Measurements from ENCODE around the gene PLA2G6.
"Not testable (repeated sequence)": the region's sequence is repeated elsewhere in the genome, so short reads cannot be mapped to it uniquely, and the experiment has no call there.

Gene PLA2G6

DNA sequence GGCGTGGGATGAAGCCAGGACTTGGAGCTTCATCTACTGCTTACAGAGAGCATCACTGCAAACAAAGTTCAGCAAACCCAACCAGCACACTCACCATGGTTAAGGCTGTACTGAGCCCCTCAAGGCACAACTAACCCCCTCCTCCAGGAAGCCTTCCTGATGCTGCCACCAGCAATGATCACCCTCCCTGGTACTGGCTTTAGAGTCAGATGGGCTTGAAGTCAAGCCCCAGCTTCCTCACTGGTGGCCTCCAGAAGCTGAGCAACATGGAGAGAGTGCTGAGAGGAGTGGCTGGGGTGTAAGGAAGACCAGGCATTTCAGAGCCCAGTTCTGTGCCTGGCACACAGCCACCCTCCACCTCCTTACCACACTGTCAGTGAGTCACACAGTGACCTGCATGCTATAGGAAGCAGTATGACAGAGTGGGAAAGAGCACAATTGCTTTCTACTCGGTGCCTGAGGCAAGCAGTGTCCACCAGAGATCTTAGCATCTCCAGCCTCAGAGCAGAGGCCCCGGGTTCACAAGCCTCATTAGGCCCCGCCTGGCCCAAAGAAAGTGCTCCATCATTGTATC, 46.4 kb downstream of the PLA2G6 start:
- no peak for DNase-seq

DNA sequence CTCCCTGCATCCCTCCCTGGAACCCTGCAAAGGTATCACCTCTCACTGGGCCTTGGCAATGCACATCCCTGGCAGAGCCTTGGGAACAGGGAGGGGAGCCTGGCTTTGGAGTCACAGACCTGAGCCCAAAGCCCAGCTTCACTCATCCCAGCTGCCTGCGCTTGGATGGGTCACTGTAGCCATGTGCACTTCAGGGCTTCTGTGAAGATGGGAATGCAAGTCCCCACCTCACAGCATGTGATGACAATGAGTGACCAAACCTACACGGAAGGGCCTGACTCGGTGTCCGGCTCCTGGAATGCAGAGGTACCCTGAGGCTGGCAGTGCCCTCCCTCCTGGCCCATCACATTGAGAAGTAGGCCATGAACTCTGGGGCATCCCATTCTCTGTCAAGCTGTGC, 48.3 kb downstream of the PLA2G6 start:
- DNase-seq, result no peak

DNA sequence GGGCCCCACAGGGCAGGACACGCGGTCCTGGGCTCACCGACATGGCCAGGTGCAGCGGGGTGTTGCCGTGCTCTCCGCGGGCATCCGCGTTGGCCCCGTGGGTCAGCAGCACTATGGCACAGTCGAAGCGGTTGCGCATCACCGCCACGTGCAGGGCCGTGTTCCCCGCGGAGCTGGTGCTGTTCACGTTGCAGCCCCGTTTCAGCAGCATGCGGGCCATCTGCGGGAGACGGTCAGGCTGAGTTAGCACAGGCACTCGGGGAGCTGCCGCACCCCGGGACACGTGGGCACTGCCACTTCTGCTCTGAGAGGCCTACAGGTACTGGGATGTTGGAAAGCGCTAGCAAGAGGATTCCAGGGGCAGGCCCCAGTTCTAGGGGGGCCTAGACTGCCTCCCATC, 48.8 kb downstream of the PLA2G6 start:
- DNase-seq, result no peak

DNA sequence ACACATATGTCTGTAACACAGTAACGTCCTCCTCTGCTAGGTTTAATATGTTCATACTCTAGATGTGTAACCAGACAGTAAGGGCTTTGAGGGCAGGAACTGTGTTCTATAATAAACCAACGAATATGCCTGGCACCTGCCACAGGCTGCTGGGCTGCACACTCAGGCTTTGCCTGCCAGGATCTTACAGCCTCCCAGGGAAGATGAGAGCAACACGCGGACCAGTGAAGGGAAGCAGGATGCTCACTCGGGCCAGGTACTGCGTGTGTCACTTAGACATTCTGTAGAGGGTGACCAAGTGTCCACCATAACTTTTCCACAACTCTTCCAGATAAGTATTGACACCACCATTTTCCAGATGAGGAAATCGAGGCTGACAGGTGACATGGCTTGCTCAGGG, 49.5 kb downstream of the PLA2G6 start:
- DNase-seq, result no peak

DNA sequence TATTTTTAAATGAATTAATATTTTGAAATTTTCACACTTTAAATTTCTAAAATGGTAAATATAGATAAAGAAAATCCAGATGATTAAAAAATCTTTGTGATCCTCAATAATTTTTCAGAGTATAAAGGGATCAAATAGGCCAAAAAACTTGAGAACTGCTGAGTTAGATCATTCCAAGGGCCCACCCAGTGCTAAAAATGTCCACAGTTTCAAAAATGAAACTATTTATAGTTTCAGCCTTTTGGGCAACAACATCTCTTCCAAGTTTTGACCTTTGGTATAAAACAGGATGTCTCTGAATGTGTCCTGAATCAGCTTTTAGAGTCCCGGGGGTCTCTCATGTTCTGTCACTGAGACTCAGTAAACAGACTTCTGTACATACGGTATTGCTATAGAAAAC, 50.2 kb downstream of the PLA2G6 start:
- no peak for DNase-seq

DNA sequence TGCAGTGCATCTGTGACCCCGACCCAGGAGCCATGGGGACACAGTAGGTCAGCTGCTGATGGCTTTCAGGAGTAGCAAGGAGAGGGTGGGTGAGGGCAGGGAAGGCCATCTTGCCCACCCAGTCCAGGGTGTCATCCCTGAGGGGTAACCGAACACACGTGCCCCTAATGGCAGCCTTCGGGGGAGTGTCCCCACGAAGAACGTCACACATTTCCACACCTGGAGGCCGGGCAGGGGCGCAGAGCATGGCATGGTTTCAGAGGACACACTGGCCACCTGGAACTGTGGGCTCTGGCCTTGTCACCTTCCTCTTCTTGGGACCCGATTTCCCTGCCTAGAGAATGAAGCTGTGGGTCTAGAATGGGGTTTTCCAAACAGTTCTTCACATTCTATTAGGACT, 51.8 kb downstream of the PLA2G6 start:
- DNase-seq, result no peak

DNA sequence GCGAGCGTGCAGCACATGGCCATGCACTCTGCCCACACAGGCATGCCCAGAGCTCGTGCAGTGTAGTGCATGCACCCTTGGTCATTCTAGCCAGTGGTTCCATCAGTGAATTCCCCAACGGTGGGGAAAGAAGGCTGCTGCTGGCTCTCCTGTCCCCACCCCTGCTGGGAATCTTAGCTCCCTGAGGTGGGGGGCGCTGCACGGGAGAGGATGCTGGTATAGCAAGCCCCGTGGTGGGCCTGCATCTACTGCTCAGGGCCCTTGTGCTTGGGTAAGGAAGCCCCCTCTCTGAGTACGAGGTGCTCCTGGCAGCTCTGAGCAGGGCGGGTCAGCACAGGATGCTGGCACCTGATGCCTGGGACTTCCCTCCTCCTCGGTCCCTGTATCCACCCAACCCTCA, 52.6 kb downstream of the PLA2G6 start:
- DNase-seq, result no peak

DNA sequence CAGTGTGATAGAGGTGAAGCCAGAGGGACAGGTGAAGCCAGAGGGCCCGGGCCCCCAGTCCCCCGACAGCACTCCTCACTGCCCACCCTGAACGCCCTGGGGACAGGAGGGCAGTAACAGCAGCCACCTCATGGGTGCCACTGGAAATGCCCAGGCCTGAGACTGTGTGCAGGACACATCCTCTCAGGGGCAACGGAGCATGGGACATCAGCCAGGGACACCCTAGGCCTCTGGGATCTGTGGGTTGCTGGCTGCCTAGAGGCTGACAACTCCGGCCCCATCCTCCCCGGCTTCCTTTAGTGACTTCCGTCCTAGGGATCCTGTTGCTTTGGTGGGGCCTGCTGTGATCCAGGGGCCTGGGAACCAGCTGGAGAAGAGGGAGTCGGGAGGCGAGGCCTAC, 53.8 kb downstream of the PLA2G6 start:
- no peak for DNase-seq

DNA sequence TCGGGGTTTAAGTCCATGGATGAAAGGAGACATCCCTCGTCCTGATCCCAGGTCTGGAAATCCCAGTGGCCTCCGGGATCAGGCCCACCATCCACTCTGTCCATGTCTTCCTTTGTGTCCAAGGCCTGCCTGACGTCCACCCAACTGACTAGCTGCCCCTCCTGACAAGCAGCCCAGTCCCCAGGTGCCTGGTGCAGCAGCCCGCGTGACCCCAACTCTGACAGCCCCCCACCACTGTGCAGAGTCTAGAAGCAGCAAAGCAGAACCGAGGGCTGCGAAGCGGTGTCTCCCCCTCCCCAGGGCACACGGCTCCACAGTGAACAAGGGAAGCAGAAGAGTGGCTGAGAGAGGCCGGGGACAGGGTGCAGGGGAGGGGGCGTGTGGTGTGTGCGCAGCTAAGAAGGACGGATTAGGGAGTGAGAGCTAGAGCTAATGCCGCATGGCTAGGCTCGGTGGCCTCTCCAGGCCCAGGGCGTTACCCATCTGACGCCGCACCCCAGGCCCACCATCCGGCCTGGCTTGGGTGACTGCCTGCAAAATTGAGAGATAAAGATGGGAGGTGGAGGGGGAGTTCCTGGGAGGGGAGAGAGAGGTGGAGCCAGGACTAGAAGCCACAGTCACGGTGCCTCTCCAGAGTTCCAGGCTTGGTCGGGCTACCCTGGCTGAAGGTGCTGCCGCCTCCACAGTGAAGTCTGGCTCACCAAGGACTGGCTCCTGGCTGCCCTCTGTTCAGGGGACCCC, 54.5 kb downstream of the PLA2G6 start:
- no peak for DNase-seq

DNA sequence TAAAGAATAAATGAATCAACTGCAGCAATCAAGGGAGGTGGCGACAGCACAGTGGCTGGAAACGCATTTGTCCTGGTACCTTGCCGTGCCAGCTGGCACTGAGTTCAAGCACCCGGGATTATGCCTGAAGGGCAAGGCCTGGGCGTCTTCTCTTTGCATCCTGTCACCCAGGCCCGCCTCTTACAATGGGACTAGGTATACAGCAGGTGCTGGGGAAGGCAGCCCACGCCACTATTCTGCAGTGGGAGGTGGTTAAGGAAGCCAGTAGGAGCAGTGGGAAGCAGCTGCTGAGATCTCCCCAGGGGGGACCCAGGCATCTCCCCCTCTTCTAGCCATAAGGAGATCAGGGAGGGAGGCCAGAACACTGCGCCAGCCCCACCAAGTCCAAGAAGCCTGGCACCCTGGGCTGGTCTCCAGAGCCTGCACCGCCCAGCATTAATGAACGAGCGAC, 55.9 kb downstream of the PLA2G6 start:
- peak in 8 of 56 donors; percentile 6 to 45 (median 26) for DNase-seq

DNA sequence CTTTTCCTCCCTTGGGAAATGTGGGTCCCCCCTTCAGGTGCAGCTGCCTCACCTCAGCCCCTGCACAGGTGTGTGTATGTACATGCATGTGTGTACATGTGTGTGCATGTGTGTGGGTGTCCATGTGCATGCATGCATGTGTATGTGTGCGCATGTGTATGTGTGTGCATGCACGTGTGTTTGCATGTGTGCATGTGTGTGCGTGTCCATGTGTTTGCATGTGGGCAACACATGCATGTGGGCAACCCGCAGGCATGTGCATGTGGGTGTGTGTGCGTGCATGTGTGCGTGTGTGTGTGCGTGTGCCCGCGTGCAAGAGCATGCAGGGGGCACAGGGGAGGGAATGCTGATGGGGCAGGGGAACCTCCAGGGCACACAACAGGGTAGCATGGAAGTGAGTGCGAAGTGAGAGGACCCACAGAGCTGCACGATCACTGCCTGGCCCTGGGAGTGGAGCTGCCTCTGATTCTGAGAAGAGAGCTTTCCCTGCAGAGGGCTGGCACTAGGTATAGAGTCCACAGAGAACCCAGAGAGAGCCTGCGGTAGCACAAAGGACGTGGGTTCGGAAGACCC, 56.5 kb downstream of the PLA2G6 start:
- no peak for DNase-seq

DNA sequence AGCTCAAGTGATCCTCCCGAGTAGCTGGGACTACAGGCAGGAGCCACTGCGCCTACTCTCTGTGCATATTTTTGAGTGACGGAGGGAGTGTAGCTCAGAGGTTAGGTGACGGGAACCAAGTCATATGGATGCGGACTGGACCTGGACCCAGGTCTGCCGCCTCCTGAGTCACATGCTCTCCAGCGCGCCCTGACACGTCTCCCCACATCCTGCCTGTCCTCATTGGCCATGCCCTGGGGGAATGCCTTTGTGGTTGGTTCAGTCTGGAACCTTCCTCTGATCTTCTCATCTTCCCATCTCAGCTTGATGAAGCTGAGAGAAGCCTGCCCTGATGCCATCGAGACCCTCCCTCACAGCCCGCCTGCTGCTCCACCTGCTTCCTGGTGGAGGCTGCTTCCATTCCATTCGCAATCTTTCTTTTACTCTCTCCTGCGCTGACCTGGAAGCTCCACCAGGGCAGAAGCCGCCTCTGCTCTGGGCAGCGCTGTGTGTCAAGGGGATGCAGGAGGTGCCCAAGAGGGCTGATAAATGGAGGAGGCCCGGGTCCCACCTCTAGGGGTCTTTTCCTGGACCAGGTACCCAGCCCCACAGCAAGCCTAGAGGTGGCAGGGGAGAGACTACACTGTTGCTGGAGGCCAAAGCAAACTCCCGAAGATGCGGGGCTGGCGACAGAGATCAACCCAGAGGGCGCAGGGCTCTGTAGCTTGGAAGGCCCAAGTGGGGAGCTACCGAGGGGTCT, 57.2 kb downstream of the PLA2G6 start:
- no peak for DNase-seq

DNA sequence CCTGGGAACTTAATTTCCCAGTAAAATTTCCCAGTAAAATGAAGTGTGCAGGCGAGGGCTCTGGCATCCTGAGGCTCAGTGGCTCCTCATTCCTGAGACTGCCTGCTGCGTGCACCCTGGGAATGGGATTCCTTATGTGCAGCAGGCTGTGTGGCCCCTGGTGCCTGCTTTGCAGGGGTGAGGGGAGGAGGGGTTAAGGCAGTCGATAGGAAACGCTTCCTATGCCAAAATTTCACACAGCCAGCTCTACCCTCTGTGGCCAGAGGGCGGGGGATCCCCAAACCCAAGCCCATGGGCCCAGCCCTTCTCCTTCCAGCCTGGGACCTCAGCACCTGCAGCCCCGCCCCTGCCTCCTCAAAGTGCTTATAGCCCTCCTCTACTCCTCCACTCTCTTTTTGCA, 59.0 kb downstream of the PLA2G6 start:
- DNase-seq, result no peak

DNA sequence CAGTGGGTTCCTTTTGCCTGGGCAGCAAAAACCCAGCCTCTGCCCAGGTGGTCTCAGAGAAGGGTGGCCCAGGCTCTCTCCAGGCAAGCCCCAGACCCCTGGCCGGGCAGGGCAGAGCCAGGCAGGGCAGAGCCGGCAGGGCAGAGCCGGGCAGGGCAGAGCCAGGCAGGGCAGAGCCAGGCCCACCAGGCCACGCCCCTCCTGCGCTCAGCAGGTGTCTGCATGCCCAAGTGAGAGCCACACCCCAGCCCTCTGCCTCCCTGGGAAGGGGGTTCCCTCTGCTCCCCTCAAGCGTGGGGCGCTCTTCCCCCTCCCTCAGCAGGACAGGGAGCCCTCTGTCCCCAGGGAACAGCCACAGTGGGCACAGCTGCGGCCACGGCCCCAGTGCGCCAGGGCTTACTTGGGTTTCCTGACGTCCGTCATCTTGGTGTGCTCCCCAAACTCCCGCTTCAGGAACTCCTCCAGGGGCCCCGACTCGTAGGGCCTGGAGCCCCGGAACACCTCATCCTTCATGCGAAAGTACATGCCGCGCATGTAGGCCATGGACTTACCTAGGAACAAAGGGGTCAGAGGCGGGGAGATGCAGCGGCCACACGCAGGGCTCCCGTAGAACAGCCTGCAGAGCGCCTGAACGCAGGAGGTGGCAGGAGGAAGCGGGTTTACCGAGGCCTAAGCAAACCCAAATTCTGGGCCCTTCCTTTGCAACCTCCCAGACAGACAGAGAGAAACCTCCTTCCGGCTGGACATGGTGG, 61.1 kb downstream of the PLA2G6 start:
- no peak for DNase-seq

DNA sequence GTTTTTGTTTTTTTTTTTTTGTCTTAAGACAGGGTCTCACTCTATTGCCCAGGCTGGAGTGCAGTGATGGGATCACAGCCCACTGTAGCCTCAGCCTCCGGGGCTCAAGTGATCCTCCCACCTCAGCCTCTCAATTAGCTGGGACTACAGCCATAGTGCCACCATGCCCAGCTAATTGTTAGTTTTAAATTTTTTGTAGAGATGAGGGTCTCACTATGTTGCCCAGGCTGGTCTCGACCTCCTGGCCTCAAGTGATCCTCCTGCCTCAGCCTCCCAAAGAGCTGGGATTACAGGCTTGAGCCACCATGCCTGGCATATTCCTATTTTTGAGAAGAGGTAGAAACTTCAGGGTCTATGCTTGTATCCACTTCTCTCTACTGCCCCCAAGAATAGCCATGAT, 62.9 kb downstream of the PLA2G6 start:
- not testable (repeated sequence) for DNase-seq

DNA sequence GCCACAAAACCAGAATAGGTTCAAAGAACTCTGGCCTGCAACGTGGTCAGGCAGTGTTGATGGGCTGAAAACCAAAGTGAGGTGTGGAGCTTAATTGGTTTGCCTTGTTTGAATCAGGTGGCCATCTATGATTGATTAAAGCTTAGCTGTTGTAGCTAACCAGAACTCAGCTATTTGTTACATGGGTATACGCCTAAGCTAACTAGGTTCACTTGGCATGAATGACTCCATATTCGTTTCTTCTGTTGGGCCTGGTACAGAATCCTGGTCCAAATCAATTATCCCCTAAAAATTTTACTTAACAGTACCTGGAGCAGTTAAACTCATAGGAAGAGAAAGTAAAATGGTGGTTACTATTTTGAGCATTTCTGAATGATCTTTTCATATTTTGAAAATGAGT, 63.4 kb downstream of the PLA2G6 start:
- DNase-seq, result no peak

DNA sequence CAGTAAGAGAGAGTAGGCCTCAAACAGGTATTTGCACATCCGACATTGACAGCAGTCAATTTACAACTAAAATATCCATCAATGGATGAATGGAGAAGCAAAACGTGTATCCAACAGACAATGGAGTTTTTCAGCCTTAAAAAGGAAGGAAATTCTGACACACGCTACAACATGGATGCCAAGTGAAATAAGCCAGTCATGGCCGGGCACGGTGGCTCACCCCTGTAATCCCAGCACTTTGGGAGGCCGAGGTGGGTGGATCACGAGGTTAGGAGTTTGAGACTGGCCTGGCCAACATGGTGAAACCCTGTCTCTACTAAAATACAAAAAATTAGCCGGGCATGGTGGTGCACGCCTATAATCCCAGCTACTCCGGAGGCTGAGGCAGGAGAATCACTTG, 64.1 kb downstream of the PLA2G6 start:
- DNase-seq, result not testable (repeated sequence)

DNA sequence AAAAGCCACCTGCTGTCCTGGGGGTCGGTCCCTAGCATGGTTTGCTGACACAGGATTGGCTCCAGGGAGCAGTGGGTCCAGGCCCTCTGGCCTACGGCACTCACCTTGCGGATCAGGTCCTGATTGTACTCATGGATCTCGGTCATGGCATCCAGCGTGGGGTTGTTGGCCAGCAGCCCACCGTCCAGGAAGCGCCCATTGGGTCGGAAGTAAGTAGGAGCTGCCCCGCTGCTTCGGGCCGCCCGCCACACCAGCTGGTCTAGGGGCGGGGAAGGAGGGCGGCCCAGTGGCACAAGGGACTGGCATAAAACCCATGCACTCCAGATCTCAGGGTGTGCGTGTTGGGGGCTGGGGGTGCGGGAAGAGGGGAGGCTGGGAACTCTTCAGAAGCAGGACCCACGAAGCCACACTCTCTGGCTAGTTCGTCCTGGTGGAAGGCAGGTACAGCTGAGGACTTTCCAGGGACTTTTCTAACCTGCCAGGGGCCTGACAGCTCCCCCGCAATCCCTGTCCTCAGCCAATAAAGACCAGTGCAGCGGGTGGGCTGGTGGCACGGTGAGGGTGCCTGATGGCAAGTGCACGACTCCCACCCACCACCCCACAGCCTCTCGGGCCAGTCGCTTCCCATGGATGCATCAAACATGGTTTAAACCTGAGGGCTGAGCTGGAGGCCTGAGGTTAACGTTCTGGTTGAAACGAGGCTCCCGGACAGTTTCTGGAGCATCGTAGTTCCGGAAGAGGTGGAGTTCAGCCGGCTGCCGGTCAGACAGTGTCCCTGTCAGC, 66.0 kb downstream of the PLA2G6 start:
- no peak for DNase-seq

DNA sequence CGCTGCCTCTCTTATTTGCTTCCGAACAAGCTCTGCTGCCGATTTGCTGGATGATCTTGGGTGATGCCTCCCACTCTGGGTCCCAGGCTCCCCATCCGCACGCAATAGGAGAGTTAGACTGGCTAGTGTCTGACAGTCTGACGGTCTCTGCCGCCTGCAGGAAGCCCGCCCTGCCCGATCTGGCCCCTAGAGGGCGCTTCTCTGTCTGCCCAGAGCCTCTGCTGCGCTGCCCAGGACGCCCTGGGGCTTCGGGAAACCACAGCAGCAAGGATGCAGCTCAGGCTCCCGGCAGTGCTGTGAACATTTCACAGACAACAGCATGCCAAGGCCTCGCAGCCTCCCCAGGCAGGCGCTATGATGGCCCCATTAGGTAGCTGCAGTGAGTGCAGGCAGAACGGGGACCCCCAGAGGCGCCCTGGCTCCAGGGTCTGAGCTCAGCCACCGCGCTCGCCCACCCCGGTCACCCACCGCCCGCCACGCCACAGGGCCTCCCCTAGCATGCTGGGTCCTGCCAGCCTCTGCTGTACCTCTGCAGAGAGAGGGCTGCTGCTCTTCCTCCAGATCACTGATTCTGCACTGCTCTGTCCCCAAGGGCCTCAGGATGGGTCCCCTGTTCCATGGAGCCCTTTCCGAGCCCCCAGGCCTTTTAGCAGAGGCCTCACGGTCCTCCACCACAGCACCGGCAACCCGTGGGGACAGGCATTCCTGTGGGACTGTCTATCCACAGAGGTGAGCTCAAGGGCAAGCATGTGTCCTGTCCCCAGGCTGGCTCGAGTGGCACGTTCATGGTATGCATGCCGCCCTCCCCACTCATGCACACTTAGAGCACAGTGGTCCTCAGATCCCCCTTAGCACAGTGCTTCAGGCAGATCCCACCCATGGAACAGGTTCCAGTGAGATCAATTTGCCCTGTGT, 66.9 kb downstream of the PLA2G6 start:
- DNase-seq, result peak in 53 of 56 donors; percentile 17 to 90 (median 67)

DNA sequence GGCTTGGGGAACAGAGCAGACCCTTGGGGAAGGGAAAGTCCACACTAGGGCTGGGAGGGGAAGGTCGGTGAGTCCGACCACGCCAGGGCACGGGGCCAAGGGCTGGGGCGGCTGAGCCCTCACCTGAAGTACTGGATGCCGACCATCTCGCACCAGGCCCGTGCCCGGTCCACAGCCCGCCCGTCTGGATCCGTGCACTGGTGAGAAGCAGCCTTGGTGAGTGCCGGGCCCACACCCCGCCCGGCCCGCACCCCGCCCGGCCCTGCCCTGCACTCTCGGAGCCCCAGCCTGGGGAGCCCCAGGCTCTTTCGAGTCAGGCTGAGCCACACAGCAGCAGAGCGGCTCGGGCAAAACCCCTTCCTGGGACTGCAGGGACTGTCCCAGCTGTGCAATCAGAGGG, 69.2 kb downstream of the PLA2G6 start:
- DNase-seq, result no peak

Data from nucleus accumbens (tissue), 56 donors.